ENCODE data around the gene TXLNB. TPM values are rescaled to one million over a fixed set of nuclear protein-coding genes. Genes with fewer than 3 reads are reported as not detected.

The TXLNB gene
- polyA plus RNA-seq, 4 donors = 1.7 to 9.9 (median 2.3) TPM

- no peak for DNase-seq (ENCODE audit: low read depth in 4 of 4, low spot score in 3 of 4)
These were observed 14.6 kb downstream of the TXLNB start for GRCh38 chr6:139277161-139277560.

- no peak for DNase-seq (ENCODE audit: low read depth in 4 of 4, low spot score in 3 of 4)
These were observed 16.3 kb downstream of the TXLNB start for GRCh38 chr6:139275279-139276055.

- no peak for DNase-seq (ENCODE audit: low read depth in 4 of 4, low spot score in 3 of 4)
These were observed 20.7 kb downstream of the TXLNB start for GRCh38 chr6:139271056-139271455.

- no peak for DNase-seq (ENCODE audit: low read depth in 4 of 4, low spot score in 3 of 4)
These were observed 21.5 kb downstream of the TXLNB start for GRCh38 chr6:139270249-139270648.

- DNase-seq (ENCODE audit: low read depth in 4 of 4, low spot score in 3 of 4) = no peak
These were observed 26.1 kb downstream of the TXLNB start for GRCh38 chr6:139265512-139266190.

GRCh38 chr6:139262519-139263300 is 29.1 kb downstream of the TXLNB start:
- no peak for DNase-seq (ENCODE audit: low read depth in 4 of 4, low spot score in 3 of 4)

- no peak for DNase-seq (ENCODE audit: low read depth in 4 of 4, low spot score in 3 of 4)
These were observed 33.9 kb downstream of the TXLNB start for GRCh38 chr6:139257821-139258398.

- DNase-seq (ENCODE audit: low read depth in 4 of 4, low spot score in 3 of 4) = no peak
These were observed 34.5 kb downstream of the TXLNB start for GRCh38 chr6:139257291-139257690.

- no peak for DNase-seq (ENCODE audit: low read depth in 4 of 4, low spot score in 3 of 4)
These were observed 35.7 kb downstream of the TXLNB start for GRCh38 chr6:139256087-139256486.

GRCh38 chr6:139254196-139254595 is 37.6 kb downstream of the TXLNB start:
- no peak for DNase-seq (ENCODE audit: low read depth in 4 of 4, low spot score in 3 of 4)

GRCh38 chr6:139253656-139254055 is 38.1 kb downstream of the TXLNB start:
- DNase-seq (ENCODE audit: low read depth in 4 of 4, low spot score in 3 of 4) = no peak

GRCh38 chr6:139251691-139252390 is 40.0 kb downstream of the TXLNB start:
- no peak for DNase-seq (ENCODE audit: low read depth in 4 of 4, low spot score in 3 of 4)

- DNase-seq (ENCODE audit: low read depth in 4 of 4, low spot score in 3 of 4) = no peak
These were observed 40.6 kb downstream of the TXLNB start for GRCh38 chr6:139251045-139251690.

GRCh38 chr6:139250296-139251044 is 41.3 kb downstream of the TXLNB start:
- no peak for DNase-seq (ENCODE audit: low read depth in 4 of 4, low spot score in 3 of 4)

- DNase-seq (ENCODE audit: low read depth in 4 of 4, low spot score in 3 of 4) = no peak
These were observed 42.4 kb downstream of the TXLNB start for GRCh38 chr6:139249395-139249794.

GRCh38 chr6:139248911-139249310 is 42.9 kb downstream of the TXLNB start:
- no peak for DNase-seq (ENCODE audit: low read depth in 4 of 4, low spot score in 3 of 4)

GRCh38 chr6:139247618-139248017 is 44.2 kb downstream of the TXLNB start:
- DNase-seq (ENCODE audit: low read depth in 4 of 4, low spot score in 3 of 4) = no peak

GRCh38 chr6:139243536-139243935 is 48.3 kb downstream of the TXLNB start:
- DNase-seq (ENCODE audit: low read depth in 4 of 4, low spot score in 3 of 4) = no peak
